HepG2 (cell line): ENCODE measurements around the gene THADA.

Source experiments
- CHD2 ChIP-seq: IDR thresholded peaks from 2 replicates; pipeline ENCODE4 v1.6.1; 2011; ENCODE audit warnings: low read depth, low read length, improper control_type of control experiment
- GTF2F1 ChIP-seq: fragments of 150-350 bp; IDR thresholded peaks from 2 replicates; pipeline ENCODE4 v1.6.1; 2014; ENCODE audit warnings: low read length
- TBX3 ChIP-seq: fragments of 450-650 bp; IDR thresholded peaks from 2 replicates; pipeline ENCODE4 v1.6.1; 2017; ENCODE audit warnings: antibody characterized with exemption, mild to moderate bottlenecking, inconsistent platforms, borderline replicate concordance
- ZFX ChIP-seq: sonication (generic); formaldehyde crosslinking; IDR thresholded peaks from 2 replicates; pipeline ENCODE4 v1.4.0; 2020; ENCODE audit warnings: mild to moderate bottlenecking, low read depth, missing genetic modification reagents, moderate library complexity
- ZMYM2 ChIP-seq: sonication (generic); formaldehyde crosslinking; IDR thresholded peaks from 2 replicates; pipeline ENCODE4 v1.8.0; 2022; ENCODE audit warnings: mild to moderate bottlenecking, missing genetic modification reagents
- ZNF747 ChIP-seq: sonication (generic); formaldehyde crosslinking; IDR thresholded peaks from 2 replicates; pipeline ENCODE4 v1.8.1; 2023; ENCODE audit warnings: missing genetic modification reagents, mild to moderate bottlenecking, borderline replicate concordance
- TF ChIP-seq, protein P1 (sequence below): sonication (generic); formaldehyde crosslinking; IDR thresholded peaks from 2 replicates; pipeline ENCODE4 v1.5.0; 2020; ENCODE audit warnings: mild to moderate bottlenecking, missing genetic modification reagents, moderate library complexity

DNA sequence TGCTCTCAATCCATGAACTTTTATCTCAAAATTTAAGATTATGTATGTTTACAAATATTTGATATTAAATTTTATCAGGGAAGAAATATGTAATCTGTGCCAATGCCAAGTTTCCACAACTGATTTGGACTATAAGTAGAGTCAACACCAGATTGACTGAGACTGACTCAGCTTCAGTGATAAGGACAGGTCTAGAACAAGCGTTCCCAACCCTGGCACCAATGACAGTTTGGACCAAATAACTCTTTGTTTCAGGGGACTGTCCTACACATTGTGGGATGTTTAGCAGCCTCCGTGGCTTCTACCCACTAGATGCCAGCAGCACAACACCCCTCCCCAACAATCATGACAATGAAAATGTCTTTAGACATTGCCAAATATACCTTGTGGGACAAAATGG, 165.3 kb downstream of the THADA start:
- TF ChIP-seq ZNF747 (CRISPR knock-in tag) (no peak), ZMYM2 (CRISPR knock-in tag) (no peak), ZFX (CRISPR knock-in tag) (no peak), TBX3 (no peak), GTF2F1 (no peak), CHD2 (no peak)
- TF ChIP-seq, protein P1, sequence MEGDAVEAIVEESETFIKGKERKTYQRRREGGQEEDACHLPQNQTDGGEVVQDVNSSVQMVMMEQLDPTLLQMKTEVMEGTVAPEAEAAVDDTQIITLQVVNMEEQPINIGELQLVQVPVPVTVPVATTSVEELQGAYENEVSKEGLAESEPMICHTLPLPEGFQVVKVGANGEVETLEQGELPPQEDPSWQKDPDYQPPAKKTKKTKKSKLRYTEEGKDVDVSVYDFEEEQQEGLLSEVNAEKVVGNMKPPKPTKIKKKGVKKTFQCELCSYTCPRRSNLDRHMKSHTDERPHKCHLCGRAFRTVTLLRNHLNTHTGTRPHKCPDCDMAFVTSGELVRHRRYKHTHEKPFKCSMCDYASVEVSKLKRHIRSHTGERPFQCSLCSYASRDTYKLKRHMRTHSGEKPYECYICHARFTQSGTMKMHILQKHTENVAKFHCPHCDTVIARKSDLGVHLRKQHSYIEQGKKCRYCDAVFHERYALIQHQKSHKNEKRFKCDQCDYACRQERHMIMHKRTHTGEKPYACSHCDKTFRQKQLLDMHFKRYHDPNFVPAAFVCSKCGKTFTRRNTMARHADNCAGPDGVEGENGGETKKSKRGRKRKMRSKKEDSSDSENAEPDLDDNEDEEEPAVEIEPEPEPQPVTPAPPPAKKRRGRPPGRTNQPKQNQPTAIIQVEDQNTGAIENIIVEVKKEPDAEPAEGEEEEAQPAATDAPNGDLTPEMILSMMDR (CRISPR knock-in tag), result no peak
